ENCODE data around the gene PSMD2.
"Not testable (repeated sequence)": the region's sequence is repeated elsewhere in the genome, so short reads cannot be mapped to it uniquely, and the experiment has no call there.

Gene PSMD2

DNA sequence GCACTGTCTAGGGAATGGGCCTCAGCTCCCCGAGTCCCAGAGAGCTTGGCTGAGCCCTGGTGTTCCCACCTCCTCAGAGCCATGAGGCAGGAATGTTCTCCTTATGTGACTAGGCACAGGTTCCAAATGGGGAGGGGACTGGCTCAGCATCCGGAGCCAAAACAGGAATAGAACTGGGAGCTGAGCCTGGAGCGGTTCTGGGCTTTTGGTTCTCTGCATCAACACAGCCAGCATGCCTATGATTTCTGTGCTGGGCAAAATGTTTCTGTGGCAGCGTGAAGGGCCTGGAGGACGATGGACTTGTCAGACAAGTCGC lies 38.3 kb downstream of the PSMD2 start, which contains the start of gene FAM131A:
Gene FAM131A, plus strand, starts transcription at position 202 of the 316 bp plus-strand sequence. Its CDS starts 31 bp downstream, at position 233.
- no peak for DNase-seq (ENCODE audit: low read depth, low spot score)
- H3K27ac ChIP-seq = peak within 1 kb of the TSS; percentile 97

DNA sequence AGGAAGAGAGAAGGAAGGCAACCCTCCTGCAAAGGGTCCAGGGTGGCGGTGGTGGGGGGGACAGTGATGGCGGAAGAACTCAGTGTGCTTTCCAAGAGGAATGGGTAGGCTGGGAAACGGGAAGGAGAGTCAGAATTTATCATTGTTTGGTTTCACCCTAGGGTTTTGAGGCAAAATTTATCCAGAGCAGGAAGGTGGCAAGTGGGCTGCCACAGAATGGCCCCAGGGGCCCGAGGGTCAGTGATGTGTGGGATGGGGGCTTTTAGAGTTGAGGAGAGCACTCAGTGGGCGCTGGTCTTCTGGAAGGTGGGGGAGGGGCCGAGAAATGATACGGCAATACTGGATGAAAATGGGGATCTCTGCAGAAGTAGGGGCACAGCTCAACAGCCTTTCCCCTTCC lies 38.9 kb downstream of the PSMD2 start:
- no peak overlapping the region for H3K27ac ChIP-seq
- DNase-seq (ENCODE audit: low read depth, low spot score) = no peak

DNA sequence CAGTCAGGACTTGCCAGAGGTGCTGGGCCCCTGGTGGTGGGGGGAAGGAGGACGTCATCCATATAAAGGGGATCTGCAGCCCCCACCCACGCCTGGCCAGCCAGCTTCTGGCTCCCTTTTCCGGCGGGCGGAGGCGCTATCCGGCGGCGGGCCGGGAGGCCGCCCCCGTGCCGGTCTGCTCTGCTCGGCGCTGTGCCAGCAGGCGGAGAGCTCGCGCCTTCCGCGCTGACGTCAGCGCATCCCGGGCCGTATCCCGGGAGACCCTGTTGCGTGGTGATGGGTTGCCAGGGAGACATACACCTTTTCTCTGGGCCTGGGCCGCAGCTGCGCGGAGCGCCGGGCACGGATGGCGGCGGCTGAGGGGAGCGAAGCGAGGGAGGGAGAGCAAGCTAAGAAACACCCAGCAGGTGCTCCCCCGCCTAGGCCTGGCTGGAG lies 39.5 kb downstream of the PSMD2 start:
- H3K27ac ChIP-seq = peak overlapping the region; percentile 29
- no peak for DNase-seq (ENCODE audit: low read depth, low spot score)

DNA sequence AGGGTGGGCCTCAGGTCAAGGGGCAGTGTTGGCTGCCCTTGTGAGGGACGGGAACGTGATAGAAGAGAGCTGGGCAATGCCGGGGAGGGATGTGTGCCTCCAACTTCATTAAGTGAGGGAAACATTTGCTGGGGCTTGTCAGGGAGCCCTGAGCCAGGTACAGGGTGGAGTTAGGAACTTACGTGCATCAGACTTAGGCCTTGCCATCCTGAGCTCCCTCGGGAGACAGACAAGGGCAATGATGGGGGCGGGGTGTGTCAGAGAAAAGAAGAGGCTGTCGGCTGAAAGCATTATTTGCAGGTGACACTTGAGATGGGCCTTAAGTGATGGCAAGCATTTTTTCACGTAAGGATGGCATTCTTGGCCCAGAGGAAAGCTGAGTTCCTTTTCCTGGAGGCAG lies 40.0 kb downstream of the PSMD2 start:
- peak overlapping the region; percentile 29 for H3K27ac ChIP-seq
- no peak for DNase-seq (ENCODE audit: low read depth, low spot score)

DNA sequence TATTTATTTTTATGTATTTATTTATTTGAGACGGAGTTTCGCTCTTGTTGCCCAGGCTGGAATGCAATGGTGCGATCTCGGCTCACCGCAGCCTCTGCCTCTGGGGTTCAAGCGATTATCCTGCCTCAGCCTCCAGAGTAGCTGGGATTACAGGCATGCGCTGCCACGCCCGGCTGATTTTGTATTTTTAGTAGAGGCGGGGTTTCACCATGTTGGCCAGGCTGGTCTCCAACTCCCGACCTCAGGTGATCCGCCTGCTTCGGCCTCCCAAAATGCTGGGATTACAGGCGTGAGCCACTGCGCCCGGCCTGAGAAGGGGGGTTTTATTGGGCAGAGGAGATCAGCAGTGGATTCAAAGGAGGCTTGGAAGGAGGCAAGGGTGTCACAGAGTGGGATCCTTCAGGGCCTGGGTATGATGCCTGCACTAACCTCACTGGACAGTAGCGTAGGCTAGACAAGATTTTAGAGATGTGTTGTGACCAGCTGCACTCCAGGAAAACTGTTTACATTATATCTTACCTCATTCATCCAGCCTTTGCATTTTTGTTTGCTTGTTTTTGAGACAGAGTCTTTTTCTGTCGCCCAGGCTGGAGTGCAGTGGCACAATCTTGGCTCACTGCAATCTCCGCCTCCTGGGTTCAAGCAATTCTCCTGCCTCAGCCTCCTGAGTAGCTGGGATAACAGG lies 40.6 kb downstream of the PSMD2 start:
- H3K27ac ChIP-seq = peak overlapping the region; percentile 29
- not testable (repeated sequence) for DNase-seq (ENCODE audit: low read depth, low spot score)

DNA sequence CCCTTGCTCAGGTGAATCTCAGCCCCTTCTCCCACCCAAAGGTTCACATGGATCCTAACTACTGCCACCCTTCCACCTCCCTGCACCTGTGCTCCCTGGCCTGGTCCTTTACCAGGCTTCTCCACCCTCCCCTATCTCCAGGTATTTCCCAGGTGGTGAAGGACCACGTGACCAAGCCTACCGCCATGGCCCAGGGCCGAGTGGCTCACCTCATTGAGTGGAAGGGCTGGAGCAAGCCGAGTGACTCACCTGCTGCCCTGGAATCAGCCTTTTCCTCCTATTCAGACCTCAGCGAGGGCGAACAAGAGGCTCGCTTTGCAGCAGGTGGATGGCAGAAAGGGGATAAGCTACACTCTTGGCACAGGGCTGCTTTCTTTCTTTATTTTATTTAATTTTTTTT lies 42.9 kb downstream of the PSMD2 start:
- DNase-seq (ENCODE audit: low read depth, low spot score) = no peak
- no peak overlapping the region for H3K27ac ChIP-seq

DNA sequence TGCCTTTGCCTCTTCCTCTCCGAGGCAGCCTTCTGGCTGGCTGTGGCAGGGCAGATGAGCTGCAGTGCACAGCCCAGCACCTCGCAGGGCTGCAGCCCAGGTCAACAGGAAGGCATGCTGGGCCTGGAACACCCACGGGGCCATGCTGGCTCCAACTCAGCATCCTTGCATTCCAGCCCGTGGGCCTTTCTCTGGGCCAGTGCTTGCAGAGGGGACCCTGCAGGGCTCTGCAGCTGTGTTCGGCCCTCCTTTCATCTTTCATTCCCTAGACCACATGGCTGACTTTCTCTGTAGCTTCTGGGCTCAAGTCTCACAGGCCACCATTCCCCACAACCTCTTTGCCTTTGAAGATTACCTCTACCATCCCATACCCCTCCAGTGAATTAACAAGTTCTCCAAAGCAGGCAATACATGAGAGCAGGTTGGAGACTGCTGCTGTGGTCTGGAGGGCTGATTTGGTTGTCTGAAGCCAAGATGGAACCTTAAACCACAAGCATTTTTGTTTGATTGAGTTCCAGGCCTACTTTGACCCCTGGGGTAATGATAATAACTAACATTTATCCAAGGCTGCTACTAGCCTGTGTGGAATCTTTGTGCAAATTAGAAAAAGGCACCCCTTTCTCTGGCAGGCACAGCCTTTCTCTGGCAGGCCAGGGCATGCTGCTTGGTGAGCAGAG lies 44.3 kb downstream of the PSMD2 start:
- H3K27ac ChIP-seq = no peak overlapping the region
- no peak for DNase-seq (ENCODE audit: low read depth, low spot score)

DNA sequence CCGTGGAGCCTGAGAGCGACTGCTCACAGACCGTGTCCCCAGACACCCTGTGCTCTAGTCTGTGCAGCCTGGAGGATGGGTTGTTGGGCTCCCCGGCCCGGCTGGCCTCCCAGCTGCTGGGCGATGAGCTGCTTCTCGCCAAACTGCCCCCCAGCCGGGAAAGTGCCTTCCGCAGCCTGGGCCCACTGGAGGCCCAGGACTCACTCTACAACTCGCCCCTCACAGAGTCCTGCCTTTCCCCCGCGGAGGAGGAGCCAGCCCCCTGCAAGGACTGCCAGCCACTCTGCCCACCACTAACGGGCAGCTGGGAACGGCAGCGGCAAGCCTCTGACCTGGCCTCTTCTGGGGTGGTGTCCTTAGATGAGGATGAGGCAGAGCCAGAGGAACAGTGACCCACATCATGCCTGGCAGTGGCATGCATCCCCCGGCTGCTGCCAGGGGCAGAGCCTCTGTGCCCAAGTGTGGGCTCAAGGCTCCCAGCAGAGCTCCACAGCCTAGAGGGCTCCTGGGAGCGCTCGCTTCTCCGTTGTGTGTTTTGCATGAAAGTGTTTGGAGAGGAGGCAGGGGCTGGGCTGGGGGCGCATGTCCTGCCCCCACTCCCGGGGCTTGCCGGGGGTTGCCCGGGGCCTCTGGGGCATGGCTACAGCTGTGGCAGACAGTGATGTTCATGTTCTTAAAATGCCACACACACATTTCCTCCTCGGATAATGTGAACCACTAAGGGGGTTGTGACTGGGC lies 45.7 kb downstream of the PSMD2 start:
- DNase-seq (ENCODE audit: low read depth, low spot score) = no peak
- H3K27ac ChIP-seq = no peak overlapping the region

DNA sequence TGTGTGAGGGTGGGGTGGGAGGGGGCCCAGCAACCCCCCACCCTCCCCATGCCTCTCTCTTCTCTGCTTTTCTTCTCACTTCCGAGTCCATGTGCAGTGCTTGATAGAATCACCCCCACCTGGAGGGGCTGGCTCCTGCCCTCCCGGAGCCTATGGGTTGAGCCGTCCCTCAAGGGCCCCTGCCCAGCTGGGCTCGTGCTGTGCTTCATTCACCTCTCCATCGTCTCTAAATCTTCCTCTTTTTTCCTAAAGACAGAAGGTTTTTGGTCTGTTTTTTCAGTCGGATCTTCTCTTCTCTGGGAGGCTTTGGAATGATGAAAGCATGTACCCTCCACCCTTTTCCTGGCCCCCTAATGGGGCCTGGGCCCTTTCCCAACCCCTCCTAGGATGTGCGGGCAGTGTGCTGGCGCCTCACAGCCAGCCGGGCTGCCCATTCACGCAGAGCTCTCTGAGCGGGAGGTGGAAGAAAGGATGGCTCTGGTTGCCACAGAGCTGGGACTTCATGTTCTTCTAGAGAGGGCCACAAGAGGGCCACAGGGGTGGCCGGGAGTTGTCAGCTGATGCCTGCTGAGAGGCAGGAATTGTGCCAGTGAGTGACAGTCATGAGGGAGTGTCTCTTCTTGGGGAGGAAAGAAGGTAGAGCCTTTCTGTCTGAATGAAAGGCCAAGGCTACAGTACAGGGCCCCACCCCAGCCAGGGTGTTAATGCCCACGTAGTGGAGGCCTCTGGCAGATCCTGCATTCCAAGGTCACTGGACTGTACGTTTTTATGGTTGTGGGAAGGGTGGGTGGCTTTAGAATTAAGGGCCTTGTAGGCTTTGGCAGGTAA lies 46.5 kb downstream of the PSMD2 start:
- DNase-seq (ENCODE audit: low read depth, low spot score) = no peak
- H3K27ac ChIP-seq = peak overlapping the region; percentile 18

DNA sequence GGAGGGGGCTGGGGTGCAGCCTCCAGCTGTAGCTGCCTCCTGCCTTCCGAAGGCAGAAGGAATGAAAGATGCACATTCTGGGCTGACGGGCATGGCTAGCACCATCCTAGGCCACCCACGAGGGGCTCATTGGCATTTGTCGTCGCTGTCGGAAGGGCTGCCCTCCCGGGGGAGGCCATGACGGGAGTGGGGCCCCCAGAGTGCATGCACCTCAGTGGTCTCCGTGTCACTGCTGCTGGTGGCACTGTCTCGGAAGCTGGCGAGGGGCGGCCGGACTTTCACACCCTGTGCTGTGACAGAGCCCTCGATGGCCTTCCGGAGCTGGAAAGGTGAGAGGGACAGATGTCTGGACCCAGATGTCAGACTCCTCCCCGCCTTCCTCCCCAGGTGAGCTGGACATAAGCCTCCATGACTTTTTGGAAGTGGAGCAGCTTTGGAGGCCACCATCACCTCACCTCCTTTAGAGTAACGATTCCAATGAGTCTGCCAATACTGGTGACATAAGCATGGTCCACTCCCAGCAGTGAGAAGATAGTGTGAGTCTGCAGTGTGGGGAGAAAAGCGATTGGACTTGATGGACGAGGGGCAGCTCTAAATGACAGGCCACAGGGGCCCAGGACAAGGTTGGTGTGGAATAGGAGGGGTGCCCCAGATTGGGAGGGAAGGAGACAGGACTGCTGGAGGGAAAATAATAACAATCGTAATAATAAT lies 47.6 kb downstream of the PSMD2 start:
- no peak for DNase-seq (ENCODE audit: low read depth, low spot score)
- H3K27ac ChIP-seq = no peak overlapping the region

DNA sequence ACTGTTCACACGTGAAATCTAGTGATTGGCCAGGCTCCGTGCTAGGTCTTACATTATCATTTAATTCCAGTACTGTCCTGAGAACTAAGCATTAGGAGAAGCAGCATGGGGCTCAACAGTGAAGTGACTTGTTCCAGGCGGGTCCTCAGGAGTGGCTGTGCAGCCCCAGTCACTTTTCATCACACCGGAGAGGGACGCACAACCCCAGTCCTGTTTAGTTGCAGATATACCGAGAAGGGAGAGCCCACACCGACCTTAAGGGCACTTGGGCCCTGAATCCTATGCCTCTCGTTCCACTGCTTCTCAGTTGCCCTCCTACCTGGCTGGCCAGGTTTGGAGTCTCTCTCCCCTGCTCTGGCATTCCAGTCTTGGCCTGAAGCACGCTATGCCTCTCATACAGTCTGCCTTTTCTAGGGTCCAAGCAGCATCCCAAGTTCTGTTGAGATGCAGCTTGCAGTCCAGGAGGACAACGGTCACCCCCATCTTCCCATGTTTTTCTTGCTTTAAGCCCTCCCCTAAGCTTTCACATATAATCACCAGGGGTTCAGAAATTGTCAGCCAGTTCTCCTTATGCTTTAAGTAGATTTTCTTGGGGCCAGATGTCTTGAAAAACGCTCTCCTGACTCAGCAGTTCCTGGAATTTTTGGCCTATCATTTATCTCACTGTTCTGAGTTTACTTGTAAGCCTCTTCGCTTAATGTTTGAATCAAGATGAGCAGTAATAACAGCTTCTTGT lies 48.4 kb downstream of the PSMD2 start:
- H3K27ac ChIP-seq = no peak overlapping the region
- no peak for DNase-seq (ENCODE audit: low read depth, low spot score)

DNA sequence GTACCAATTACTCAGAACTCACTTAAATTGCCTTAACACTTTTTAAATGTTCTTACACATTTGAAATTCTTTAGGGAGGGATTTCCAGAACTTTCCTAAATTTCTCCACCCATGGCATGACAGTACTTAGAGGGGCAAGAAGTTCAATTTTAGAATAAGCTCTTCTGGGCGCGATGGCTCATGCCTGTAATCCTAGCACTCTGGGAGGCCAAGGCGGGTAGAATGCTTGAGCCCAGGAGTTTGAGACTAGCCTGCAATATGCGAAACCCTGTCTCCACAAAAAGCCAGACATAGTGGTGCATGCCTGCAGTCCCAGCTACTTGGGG lies 49.0 kb downstream of the PSMD2 start:
- DNase-seq (ENCODE audit: low read depth, low spot score) = no peak
- H3K27ac ChIP-seq = no peak overlapping the region

DNA sequence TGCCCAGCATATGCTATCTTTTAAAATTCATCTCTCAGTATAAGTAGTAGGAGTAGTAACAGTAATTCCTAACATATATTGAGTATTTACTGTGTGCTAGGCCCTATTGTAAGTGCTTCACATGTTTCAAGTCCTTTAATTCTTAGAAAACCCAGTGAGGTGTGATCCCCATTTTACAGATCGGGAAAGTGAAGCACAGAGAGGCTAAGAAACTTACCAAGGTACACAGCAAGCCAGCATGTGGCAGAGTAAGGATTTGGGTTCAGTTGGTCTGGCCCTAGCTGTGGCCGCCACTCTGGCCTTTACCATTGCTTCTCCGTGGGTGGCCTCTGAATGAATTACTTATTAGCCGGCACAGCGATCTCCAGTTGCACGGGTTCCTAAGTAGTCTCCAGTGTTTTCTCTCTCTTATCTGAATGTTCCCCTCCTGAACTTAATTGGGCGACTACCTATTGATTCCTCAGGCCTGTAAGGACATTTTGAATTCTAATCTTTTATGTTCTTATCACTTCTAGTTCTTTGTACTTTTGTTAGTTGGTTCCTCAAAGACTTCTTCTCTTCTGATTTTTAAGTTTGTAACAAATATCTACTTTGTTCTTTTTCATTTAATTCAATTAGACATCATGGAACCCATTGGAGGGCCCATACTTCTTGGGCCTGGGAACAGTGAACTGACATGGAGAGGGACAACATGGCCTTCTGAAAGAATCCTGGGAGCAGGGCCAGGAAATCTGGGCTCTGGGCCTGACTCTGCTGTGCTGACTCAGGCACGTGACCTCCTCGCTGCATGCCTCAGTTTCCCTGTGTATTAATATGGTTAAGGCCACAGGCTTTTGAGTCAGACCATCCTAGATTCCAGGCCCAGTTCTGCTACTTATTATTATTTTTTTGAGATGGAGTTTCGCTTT lies 50.8 kb downstream of the PSMD2 start:
- no peak overlapping the region for H3K27ac ChIP-seq
- no peak for DNase-seq (ENCODE audit: low read depth, low spot score)

DNA sequence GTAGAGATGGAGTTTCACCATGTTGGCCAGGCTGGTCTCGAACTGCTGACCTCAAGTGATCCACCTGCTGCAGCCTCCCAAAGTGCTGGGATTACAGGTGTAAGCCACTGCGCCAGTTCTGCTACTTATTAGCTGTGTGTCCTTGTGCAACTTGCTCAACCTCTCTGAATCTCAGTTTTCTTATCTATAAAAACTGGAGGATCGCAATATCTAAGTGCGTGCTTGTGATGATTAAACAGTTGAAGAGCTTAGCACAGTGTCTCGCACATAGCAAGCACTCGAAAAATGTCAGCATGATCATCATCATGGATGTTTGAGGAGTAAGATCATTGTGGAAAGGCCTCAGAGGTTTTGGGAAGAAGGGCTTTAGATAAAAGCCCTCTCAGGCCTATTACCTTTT lies 51.6 kb downstream of the PSMD2 start:
- no peak overlapping the region for H3K27ac ChIP-seq
- no peak for DNase-seq (ENCODE audit: low read depth, low spot score)

DNA sequence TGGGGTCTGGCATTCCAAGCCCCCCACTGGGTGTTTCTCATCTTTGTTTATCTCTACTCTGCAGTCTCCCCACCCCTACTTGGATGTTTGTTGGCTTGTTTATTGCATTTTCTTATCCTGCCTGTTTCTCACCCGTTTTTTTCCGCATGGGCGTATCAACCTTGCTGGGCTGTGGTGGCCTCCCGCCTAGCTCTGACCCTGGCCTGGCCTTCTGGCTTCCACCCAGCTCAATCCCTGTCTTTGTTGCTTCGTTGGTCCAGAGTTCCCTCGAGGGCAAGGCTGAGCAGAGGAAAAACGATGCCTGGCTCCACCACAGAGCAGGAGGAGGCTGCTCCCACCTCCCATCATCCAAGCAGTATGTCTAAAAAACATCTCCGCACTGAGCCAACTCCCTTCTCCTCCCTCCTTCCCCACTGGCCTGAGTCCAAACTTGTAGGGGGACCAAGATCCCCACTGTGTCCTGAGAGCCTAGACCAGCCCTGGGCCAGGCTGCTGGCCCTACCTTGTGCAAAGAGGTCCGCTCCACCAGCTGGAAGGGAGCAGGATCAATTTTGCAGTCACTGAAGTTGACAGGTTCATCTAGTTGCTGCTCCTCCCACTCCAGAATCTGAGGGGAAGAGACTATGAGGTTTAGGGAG lies 52.6 kb downstream of the PSMD2 start:
- no peak overlapping the region for H3K27ac ChIP-seq
- no peak for DNase-seq (ENCODE audit: low read depth, low spot score)

DNA sequence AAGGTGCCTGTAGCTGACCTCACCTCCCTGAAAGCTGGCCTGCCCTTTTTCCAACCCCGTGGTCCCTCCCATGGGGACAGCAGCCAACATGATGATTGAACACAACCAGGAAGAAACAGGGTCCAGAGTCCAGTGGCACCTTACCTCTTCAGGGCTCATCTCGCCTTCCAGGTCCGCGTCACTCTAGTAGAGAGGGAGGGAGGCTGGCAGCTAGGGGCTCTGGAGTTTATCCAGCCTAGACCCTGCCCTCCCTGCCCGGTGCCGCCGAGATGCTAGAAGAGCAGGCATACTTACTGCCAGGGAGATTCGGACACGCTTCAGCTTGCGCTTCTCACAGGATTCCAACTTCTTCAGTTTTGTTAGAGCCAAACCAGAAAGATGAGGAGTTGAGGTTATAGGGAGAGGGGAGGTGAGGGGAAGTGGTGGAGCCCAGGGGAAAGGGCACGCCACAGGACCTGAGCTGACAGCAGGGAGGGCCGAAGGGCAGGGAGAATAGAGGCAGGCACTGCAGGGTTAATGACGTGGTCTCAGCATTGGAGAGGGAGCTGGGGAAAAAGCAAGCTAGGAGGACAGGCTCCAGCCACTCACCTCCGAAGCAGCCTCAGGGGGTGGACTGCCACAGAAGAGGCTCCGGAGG lies 53.2 kb downstream of the PSMD2 start:
- H3K27ac ChIP-seq = no peak overlapping the region
- no peak for DNase-seq (ENCODE audit: low read depth, low spot score)

DNA sequence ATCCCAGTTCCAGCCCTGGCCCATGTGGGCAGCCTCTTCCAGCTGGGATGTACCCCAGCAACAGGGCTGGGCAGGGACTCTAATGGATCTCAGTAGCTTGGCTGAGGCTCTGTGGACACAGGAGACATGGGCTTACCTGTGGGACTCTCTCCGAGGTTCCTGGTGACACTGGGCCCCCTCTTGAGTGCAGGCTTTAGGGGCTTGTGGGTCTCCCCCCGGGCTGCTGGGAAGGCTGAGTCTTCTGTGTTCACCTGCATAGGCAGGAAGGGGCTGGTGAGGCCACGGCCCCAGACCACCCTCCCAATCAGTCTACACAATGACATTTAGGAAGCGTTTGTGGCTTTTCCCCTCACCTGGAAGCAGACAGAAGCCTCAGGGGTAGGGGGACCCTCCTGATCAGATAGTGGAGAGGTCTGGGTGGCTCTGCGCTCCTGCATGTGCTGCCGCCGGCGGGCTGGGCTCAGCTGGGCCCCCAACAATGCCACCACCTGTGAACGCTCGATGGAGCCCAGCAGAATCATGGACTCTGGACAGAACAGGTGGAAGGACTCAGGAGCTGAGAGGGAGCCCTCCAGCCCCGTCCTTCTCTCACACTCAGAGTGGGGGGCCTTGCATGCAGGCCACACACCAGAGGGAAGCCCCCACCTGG lies 54.0 kb downstream of the PSMD2 start:
- H3K27ac ChIP-seq = no peak overlapping the region
- DNase-seq (ENCODE audit: low read depth, low spot score) = no peak

Measured in epithelial cell of prostate (primary cell).